Measurements from ENCODE around the gene MAPK11. TPM values are rescaled to one million over a fixed set of nuclear protein-coding genes. Genes with fewer than 3 reads are reported as not detected.
A peak's percentile ranks its signal among the peaks of the same experiment; 100 is the strongest.

The MAPK11 gene
- total RNA-seq, 1 experiment from 2014 or later, result 7.6 TPM

- intact Hi-C loops (cut with micrococcal nuclease), result no loop called here
- Histone ChIP-seq H3K9ac (ENCODE audit: low read length) (no peak overlapping the region), H3K4me2 (ENCODE audit: low read length) (peak overlapping the region; percentile 99), H3K27ac (ENCODE audit: low read length) (no peak overlapping the region), H3K36me3 (ENCODE audit: low read depth, low read length) (no peaks in the 10 kb centered on the region), H3K9me3 (ENCODE audit: low read length) (no peaks in the 10 kb centered on the region), H3F3A (ENCODE audit: low read length, unreplicated experiment) (no peaks in the 10 kb centered on the region), H2AFZ (ENCODE audit: low read length) (no peak overlapping the region), H3K27me3 (ENCODE audit: low read length) (no peaks in the 10 kb centered on the region), H3K4me1 (ENCODE audit: insufficient read depth, low read length) (peaks cover 16% of the 10 kb centered on the region; the same call in 1 of the 2 replicates), H3K4me3 (ENCODE audit: low read length) (peak overlapping the region; percentile 99; the same call in 1 of the 2 replicates), H4K20me1 (ENCODE audit: low read length) (no peaks in the 10 kb centered on the region), H3K79me2 (ENCODE audit: low read length) (peaks cover 48% of the 10 kb centered on the region), H3K9me2 (replicated peaks; ENCODE audit: low read length) (no peaks in the 10 kb centered on the region)
- CTCF ChIA-PET, result no interaction called here
- BruUV-seq (replicated peaks), result no TSS peak
- DNase-seq (peak; percentile 23), ATAC-seq (no peak)
- TF ChIP-seq EZH2 (IDR thresholded peaks at IDR 0.05; ENCODE audit: low read length, unreplicated experiment) (no peak), CTCF (conservative IDR thresholded peaks at IDR 0.05; ENCODE audit: low read depth, low read length) (0 out of 2 replicates have a peak, but pooled peaks have one; percentile 19)
- POLR2A ChIA-PET (ENCODE audit: unreplicated experiment), result no interaction called here
Observed at GRCh38 chr22:50246242-50247175, 23.7 kb downstream of the MAPK11 start.

- no peaks in the 10 kb centered on the region for H3K9me3 ChIP-seq (ENCODE audit: low read length)
- no peak for DNase-seq
- intact Hi-C loops (cut with micrococcal nuclease), result no loop called here
- no peaks in the 10 kb centered on the region for H3K27me3 ChIP-seq (ENCODE audit: low read length)
- H3K4me3 ChIP-seq (ENCODE audit: low read length), result peak overlapping the region; percentile 99
- TSS peak; percentile 26 for BruUV-seq (replicated peaks)
- no peaks in the 10 kb centered on the region for H3K36me3 ChIP-seq (ENCODE audit: low read depth, low read length)
- H3K4me1 ChIP-seq (ENCODE audit: insufficient read depth, low read length), result peaks cover 15% of the 10 kb centered on the region; the same call in 1 of the 2 replicates
- H2AFZ ChIP-seq (ENCODE audit: low read length), result peak overlapping the region; percentile 94
- H3F3A ChIP-seq (ENCODE audit: low read length, unreplicated experiment), result no peaks in the 10 kb centered on the region
- peak; percentile 45 for ATAC-seq
- no peaks in the 10 kb centered on the region for H4K20me1 ChIP-seq (ENCODE audit: low read length)
- peak overlapping the region; percentile 97 for H3K9ac ChIP-seq (ENCODE audit: low read length)
- ChIA-PET CTCF (no interaction called here), POLR2A (ENCODE audit: unreplicated experiment) (no interaction called here)
- peak overlapping the region; percentile 81 for H3K27ac ChIP-seq (ENCODE audit: low read length)
- peaks cover 55% of the 10 kb centered on the region for H3K79me2 ChIP-seq (ENCODE audit: low read length)
- H3K9me2 ChIP-seq (replicated peaks; ENCODE audit: low read length), result no peaks in the 10 kb centered on the region
- TF ChIP-seq CTCF (conservative IDR thresholded peaks at IDR 0.05; ENCODE audit: low read depth, low read length) (no peak), EZH2phosphoT487 (IDR thresholded peaks at IDR 0.05; ENCODE audit: borderline replicate concordance, low read length) (no peak), EZH2 (IDR thresholded peaks at IDR 0.05; ENCODE audit: low read length, unreplicated experiment) (no peak)
- H3K4me2 ChIP-seq (ENCODE audit: low read length), result peak overlapping the region; percentile 99
Observed at GRCh38 chr22:50245214-50246072, 24.7 kb downstream of the MAPK11 start.
